Left ventricle myocardium inferior (tissue), 1 donor: Measurements from ENCODE around the gene NUMBL. TPM values are rescaled to one million over a fixed set of nuclear protein-coding genes. Genes with fewer than 3 reads are reported as not detected.

ENCODE experiments used
- DNase-seq: peaks from one replicate; pipeline ENCODE4 v3.0.0-alpha.2; 2020
- H3K27ac ChIP-seq: fragments of 200-600 bp; replicated peaks from 2 replicates; pipeline ENCODE4 v1.8.0; 2021
- H3K27me3 ChIP-seq: fragments of 200-600 bp; 2 replicates; pipeline ENCODE4 v1.8.0; 2021; ENCODE audit warnings: low read depth
- H3K36me3 ChIP-seq: fragments of 200-600 bp; 2 replicates; pipeline ENCODE4 v1.8.0; 2021
- H3K4me1 ChIP-seq: fragments of 200-600 bp; 2 replicates; pipeline ENCODE4 v1.8.0; 2021
- H3K4me3 ChIP-seq: fragments of 200-600 bp; 2 replicates; pipeline ENCODE4 v1.8.0; 2021; ENCODE audit warnings: mild to moderate bottlenecking, moderate library complexity
- H3K9me3 ChIP-seq: fragments of 200-600 bp; replicated peaks from 2 replicates; pipeline ENCODE4 v1.8.0; 2021
- CTCF ChIP-seq: fragments of 200-600 bp; IDR thresholded peaks from 2 replicates; pipeline ENCODE4 v1.8.0; 2021; ENCODE audit warnings: antibody characterized with exemption, mild to moderate bottlenecking, borderline replicate concordance
- intact Hi-C: fragments of 100-400 bp; cut with micrococcal nuclease; formaldehyde crosslinking; loops from one replicate; pipeline ENCODE4 v1.11.0; 2022
- total RNA-seq: library from RNA; stranded (reverse); fragmentation: NEBNext Ultra II Directional; extraction: Animal tissue kit (Norgen Biotek cat#: 25700); gene quantifications from one replicate; pipeline ENCODE4 v1.2.1, GENCODE V29; 2021
- donor health status: DM: no; HTN: yes; CAD: no; lungs with severe emphysema.

NUMBL gene
- total RNA-seq, 1 donor from 2014 or later: 14.7 TPM

- Histone ChIP-seq H3K27me3 (no peaks in the 10 kb centered on the region), H3K4me3 (no peak overlapping the region), H3K36me3 (peaks cover 53% of the 10 kb centered on the region), H3K4me1 (peaks cover 30% of the 10 kb centered on the region), H3K27ac (no peak overlapping the region), H3K9me3 (peaks cover 4% of the 10 kb centered on the region)
- TF ChIP-seq CTCF: no peak
- intact Hi-C loops: loop anchor here (10.0 kb wide), 1 partner anchor 147 kb away; no protein-coding TSS in a partner anchor
- peak; percentile 13 for DNase-seq
Measured at GRCh38 chr19:40667602-40668001, 22.8 kb downstream of the NUMBL start.

GRCh38 chr19:40666803-40667438, 23.5 kb downstream of the NUMBL start:
- no peaks in the 10 kb centered on the region for H3K27me3 ChIP-seq
- peaks cover 4% of the 10 kb centered on the region for H3K9me3 ChIP-seq
- no peak overlapping the region for H3K27ac ChIP-seq
- DNase-seq: peak; percentile 11
- intact Hi-C loops: loop anchor here (10.0 kb wide), 1 partner anchor 148 kb away; no protein-coding TSS in a partner anchor
- peaks cover 32% of the 10 kb centered on the region for H3K4me1 ChIP-seq
- H3K36me3 ChIP-seq: peaks cover 46% of the 10 kb centered on the region
- H3K4me3 ChIP-seq: no peak overlapping the region
- TF ChIP-seq CTCF: no peak

GRCh38 chr19:40663695-40664692, 26.5 kb downstream of the NUMBL start:
- Histone ChIP-seq H3K4me1 (peaks cover 21% of the 10 kb centered on the region), H3K27me3 (no peaks in the 10 kb centered on the region), H3K4me3 (peak overlapping the region; percentile 81), H3K36me3 (peaks cover 17% of the 10 kb centered on the region), H3K27ac (peak overlapping the region; percentile 97), H3K9me3 (no peaks in the 10 kb centered on the region)
- intact Hi-C loops: loop anchor here (10.0 kb wide), 1 partner anchor 151 kb away; no protein-coding TSS in a partner anchor
- peak; percentile 17 for DNase-seq
- TF ChIP-seq CTCF: no peak

GRCh38 chr19:40662925-40663694, 27.3 kb downstream of the NUMBL start:
- Histone ChIP-seq H3K27ac (peak overlapping the region; percentile 97), H3K9me3 (no peaks in the 10 kb centered on the region), H3K4me3 (peak overlapping the region; percentile 81), H3K4me1 (peaks cover 21% of the 10 kb centered on the region), H3K27me3 (no peaks in the 10 kb centered on the region), H3K36me3 (peaks cover 8% of the 10 kb centered on the region)
- TF ChIP-seq CTCF: peak; percentile 94
- peak; percentile 92 for DNase-seq
- intact Hi-C loops: loop anchor here (10.0 kb wide), 1 partner anchor 152 kb away; no protein-coding TSS in a partner anchor

- Histone ChIP-seq H3K27ac (no peak overlapping the region), H3K4me1 (peaks cover 21% of the 10 kb centered on the region)
- intact Hi-C loops: loop anchor here (10.0 kb wide), 1 partner anchor 153 kb away; no protein-coding TSS in a partner anchor
Measured at GRCh38 chr19:40661616-40662015, 28.8 kb downstream of the NUMBL start.

More at GRCh38 chr19:40661616-40662015, 28.8 kb downstream of the NUMBL start:
- no peaks in the 10 kb centered on the region for H3K27me3 ChIP-seq
- DNase-seq: no peak
- no peaks in the 10 kb centered on the region for H3K36me3 ChIP-seq
- H3K9me3 ChIP-seq: no peaks in the 10 kb centered on the region
- H3K4me3 ChIP-seq: no peak overlapping the region
- TF ChIP-seq CTCF: no peak
